CD4-positive, alpha-beta T cell treated with Interferon gamma for 1 hour (primary cell): Measurements from ENCODE around the gene ELFN2.
"Not testable (repeated sequence)": the region's sequence is repeated elsewhere in the genome, so short reads cannot be mapped to it uniquely, and the experiment has no call there.

ENCODE experiments used
- DNase-seq: peaks from one replicate; pipeline ENCODE4 v3.0.0-alpha.2; 2020

Gene ELFN2

GRCh38 chr22:37409031-37409430 is 18.2 kb downstream of the ELFN2 start:
- DNase-seq: no peak

DNA sequence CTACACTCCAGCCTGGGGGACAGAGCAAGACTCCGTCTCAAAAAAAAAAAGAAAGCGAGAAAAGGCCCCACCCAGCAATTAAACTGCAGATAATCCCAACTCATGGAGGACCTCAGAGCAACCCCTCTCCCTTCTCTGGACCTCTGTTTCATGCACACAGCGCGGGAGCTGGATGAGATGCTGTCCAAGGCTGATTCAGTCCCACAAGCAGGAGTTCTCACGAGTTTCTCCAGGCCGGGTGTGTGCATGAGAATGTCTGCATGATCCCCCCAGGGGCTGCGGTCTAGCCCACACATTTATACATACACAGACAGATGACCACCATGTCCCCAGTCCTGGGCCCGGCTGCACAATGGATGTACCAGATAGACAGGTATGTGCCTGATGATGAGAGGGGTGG is 19.4 kb downstream of the ELFN2 start:
- no peak for DNase-seq

DNA sequence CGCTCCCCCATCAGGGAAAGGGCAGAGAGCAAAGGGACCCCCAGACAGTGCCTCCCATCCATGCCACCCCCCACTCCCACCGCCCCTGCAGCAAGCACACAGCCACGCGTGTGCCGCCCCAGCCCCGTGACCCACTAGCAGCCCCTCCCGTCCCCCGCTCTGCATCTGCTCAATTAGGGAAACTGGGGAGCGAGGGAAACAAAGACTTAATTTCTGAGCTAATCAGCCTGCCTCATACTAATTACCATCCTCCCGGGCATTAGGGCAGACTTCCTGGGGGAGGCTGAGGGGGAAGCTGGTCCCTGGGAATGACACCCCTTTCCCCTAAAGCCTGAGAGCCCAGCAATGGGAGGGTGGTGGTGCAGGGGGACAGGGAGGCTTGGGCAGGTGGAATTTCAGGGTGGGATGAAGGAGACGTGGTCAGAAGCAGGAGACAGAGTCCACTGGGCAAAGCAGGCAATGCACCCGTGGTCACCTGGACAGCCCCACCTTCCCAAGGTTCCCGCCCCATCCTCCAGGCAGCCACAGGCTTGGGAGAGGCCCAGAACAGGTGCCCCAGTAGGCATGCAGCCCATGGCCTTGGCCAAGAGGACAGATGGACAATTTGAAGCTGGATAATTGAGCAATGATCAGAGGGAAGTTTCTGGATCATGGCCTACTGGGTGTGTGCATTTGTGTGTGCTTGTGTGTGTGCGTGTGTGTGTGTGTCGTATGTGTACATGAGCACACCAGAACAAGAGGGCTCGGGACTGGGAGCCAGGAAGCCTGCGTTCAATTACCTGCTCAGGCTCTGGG is 20.6 kb downstream of the ELFN2 start:
- no peak for DNase-seq

- no peak for DNase-seq
These were observed 23.2 kb downstream of the ELFN2 start for GRCh38 chr22:37404091-37404490.

DNA sequence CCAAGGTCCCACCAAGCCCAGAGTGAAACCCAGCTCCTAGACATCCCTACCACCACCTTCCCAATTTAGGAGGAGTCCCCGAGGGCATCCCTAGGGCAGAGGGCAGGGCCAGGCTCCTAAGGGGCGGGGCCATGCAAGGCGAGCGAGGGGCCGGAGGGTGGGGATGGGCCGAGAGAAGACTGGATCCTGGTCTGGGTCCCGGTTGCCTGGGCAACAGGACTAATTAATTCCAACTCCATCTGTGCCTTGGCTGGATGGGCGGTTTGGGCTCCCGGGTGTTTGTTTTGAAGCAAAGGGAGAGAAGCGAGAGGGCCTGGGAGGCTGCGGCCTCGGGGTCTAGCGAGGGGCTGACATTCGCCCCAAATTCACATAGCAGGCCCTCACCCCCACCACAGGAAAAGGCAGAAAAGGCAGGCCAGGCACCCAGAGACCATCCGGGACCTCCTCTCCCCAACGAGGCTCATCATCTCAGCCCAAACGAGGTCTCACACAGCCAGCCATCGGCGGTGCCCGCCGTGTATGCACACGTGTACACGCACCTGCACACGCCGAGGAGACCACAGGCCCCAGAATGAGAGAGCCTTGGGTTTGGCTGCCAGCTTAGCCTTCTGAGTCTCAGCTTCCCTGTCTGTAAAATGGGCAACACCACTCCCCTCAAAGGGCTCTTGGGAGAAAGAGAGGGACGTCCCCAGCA is 23.9 kb downstream of the ELFN2 start:
- no peak for DNase-seq

DNA sequence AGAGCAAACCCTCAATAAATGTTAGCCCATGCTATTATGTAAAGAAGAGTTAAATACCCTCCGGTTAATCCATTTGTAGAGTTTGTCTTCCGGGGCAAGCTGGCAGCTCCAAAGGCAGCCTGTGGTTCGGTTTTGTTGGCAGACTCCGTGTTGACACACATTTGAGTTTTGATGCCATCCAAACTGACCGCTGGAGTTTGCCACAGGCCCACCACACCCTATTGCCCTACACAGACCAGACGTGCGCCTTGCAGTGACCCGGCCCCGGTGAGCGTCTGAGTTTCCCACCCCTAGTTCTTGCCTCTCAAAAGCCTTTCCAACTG is 25.1 kb downstream of the ELFN2 start:
- no peak for DNase-seq

DNA sequence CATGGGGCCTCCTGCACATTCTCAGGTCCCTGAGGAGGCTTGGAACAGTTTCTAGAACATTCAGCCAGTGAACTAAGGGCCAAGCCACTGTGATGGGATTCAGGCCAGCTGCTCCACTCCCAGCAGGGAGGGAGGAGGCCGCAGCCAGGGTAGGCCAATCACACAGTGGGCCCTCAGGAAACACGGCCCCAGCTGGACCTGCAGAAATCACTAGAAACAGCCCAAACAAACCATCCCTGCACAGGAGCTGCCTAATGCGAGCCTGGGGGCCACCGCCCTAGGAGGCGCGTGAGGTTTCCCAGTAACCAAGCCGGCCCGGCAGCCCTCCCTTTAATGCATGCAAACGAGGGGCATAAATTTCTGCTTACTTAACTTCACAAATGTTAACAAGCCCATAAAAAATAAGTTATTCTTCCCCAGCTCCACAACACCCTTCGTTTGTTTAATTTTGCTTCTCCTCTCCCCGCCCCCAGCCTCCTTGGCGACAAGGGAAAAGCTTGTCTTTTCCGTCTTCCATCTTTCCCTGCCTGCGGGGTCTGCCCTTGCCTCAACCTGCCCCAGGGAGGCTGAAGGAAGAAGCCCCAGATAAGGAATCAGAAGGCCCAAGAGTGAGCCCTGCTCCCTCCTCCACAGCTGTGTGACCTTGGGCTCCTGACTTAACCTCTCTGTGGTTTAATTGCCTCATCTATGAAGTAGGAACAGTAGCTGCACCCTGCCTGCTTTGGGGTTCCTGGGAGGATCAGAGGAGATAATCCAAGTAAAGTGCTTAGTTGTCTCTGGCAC is 25.7 kb downstream of the ELFN2 start:
- no peak for DNase-seq

DNA sequence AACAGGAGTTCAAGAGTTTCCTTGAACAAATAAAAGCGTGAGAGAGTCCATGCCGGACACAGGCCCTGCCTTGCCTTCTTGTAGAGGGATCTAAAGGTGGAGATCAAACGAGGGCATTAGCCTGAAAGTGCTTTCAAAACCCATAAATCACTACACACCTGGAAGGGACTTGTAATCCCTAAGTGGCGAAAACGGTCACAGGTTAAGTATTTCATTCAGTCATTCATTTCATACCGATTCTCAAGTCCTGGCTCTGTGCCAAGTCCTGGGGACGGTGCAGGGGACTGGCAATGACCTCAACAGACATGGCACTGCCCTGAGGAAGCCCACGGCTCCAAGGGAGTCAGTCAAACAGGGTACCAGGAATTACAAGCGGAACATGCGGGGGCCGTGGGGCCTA is 26.6 kb downstream of the ELFN2 start:
- no peak for DNase-seq

- DNase-seq: not testable (repeated sequence)
These were observed 27.8 kb downstream of the ELFN2 start for GRCh38 chr22:37399457-37399856.

GRCh38 chr22:37397226-37397625 is 30.1 kb downstream of the ELFN2 start:
- DNase-seq: no peak

DNA sequence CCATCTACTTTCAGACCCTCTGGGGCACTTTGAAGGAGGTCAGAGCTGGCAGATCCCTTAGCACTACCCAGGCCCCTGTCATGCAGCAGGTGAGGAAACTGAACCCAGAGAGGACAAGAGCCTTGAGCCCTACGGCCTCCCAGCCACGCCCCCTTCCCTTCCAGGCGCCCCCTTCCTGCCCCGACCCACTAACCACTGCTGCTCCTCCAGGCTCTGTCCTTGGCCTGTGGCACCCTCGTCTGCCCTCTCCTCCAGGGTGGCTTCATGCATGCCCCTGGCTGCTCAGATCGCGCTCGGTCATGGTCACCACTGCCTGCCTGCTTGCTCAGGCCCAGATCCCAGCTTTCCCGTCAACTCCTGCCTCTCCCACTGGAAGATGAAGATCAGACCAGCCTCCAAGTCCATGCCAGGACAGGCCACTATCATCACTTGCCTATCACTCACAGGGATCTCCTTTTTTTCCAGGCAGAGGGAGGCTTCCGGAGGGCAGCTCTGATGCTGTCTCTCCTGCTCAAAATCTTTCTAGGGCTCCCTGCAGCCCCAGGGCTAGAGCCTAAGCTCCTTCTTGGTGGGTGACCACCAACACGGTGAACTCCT is 30.7 kb downstream of the ELFN2 start:
- no peak for DNase-seq

- DNase-seq: no peak
These were observed 32.9 kb downstream of the ELFN2 start for GRCh38 chr22:37394341-37394740.

- DNase-seq: no peak
These were observed 33.5 kb downstream of the ELFN2 start for GRCh38 chr22:37393746-37394145.

- no peak for DNase-seq
These were observed 34.5 kb downstream of the ELFN2 start for GRCh38 chr22:37392721-37393328.

- DNase-seq: no peak
These were observed 35.6 kb downstream of the ELFN2 start for GRCh38 chr22:37391702-37392101.

DNA sequence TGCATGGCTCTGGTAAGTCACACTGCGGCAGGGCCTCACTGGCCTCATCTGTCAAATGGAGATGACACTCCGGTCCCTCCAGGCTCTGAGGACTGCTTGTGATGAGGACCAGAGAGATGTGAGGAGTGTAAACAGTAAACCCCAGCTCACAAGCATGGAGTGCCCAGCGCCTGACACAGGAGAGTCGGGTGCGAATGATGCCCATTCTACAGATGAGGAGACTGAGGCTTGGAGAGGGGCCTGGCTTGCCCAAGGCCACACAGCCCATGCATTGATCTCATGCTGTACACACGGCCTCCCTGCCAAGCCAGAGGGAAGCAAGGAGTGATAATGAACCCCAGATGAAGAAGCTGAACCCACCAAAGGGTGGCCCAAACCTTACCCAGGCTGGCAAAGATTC is 37.2 kb downstream of the ELFN2 start:
- no peak for DNase-seq

DNA sequence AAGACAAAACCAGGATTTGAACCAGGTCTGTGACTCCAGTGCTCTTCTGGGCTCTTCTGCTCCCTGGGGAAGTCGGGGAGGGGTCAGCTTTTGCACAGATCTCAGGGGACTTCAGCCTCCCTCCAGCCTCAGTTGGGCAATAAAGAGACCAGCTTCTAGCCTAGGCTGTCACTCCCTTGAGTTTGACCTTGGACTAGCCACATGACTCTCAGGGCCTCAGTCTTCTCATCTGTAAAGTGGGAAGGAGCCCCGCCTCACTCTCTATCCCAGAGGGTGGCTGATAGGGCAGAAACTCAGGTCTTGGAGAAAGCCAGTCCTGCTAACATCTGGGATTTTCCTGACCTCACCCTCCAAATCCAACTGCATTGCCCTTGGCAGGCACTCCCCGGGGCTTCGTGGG is 38.7 kb downstream of the ELFN2 start:
- DNase-seq: no peak

- DNase-seq: no peak
These were observed 39.5 kb downstream of the ELFN2 start for GRCh38 chr22:37387793-37388192.

GRCh38 chr22:37386441-37386840 is 40.8 kb downstream of the ELFN2 start:
- DNase-seq: no peak

DNA sequence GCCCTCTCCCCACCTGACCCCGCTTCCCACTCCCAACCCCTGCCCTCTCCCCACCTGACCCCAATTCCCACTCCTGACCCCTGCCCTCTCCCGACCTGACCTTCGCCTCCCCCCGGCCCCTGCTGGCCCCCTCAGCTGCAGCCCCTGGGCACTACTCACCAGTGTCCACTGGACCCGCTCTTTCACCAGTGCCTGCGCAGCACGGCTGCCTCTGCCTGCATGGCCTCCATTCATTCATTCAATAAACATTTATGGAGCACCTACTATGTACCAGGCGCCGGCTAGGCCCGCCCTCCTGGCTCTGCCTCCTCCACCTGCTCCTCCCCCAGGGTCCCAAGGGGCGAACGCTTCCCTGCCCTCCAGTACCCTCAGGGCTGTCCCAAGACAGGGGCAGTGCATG is 42.6 kb downstream of the ELFN2 start:
- no peak for DNase-seq

DNA sequence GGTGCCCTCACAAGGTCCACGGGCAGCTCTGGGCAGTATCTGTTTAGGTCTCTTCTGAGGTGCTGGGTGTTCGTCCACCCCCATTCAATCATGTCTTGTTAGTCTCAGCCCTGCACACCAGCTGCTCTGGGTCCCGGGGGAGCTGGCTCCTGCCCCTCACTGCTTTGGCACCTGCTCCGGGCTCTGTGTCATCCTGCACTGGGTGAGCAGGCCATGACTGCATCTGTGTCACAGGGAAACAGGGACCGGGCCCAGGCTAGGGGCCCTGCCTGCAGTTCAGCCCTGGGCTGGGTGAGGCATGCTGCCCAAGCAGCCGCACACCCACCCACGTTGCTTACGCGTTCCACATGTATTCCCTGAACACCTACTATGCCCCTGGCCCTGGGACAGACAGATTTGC is 43.9 kb downstream of the ELFN2 start:
- DNase-seq: no peak

GRCh38 chr22:37381489-37381888 is 45.8 kb downstream of the ELFN2 start:
- no peak for DNase-seq

GRCh38 chr22:37379722-37380121 is 47.6 kb downstream of the ELFN2 start:
- no peak for DNase-seq
